Activated CD4-positive, alpha-beta T cell treated with anti-CD3 and anti-CD28 coated beads, Interleukin-2, Interleukin-6, amounts not matched to agents 100 ng/mL and 50 ng/mL, durations not matched to agents 16 hours and 8 hours (primary cell): ENCODE measurements around the gene PTPRA.

Experiments
- DNase-seq: peaks from one replicate; pipeline ENCODE4 v3.0.0-alpha.2; 2020

PTPRA gene

GRCh38 chr20:2937902-2938301 is 64.6 kb downstream of the PTPRA start:
- no peak for DNase-seq

GRCh38 chr20:2942439-2942838 is 69.2 kb downstream of the PTPRA start:
- DNase-seq, result no peak

- DNase-seq, result peak; percentile 29
Measured at GRCh38 chr20:2946988-2947961, 74.0 kb downstream of the PTPRA start.

GRCh38 chr20:2948968-2949367 is 75.7 kb downstream of the PTPRA start:
- no peak for DNase-seq

- DNase-seq, result no peak
Measured at GRCh38 chr20:2952766-2953165, 79.5 kb downstream of the PTPRA start.

GRCh38 chr20:2955257-2955970 is 82.1 kb downstream of the PTPRA start:
- DNase-seq, result no peak

GRCh38 chr20:2956480-2956879 is 83.2 kb downstream of the PTPRA start:
- DNase-seq, result no peak

- DNase-seq, result no peak
Measured at GRCh38 chr20:2967841-2968240, 94.6 kb downstream of the PTPRA start.

- no peak for DNase-seq
Measured at GRCh38 chr20:2972126-2972525, 98.8 kb downstream of the PTPRA start.

GRCh38 chr20:2973574-2973973 is 100.3 kb downstream of the PTPRA start:
- no peak for DNase-seq

- no peak for DNase-seq
Measured at GRCh38 chr20:2978519-2978918, 105.2 kb downstream of the PTPRA start.

- DNase-seq, result no peak
Measured at GRCh38 chr20:2981646-2982045, 108.4 kb downstream of the PTPRA start.

- no peak for DNase-seq
Measured at GRCh38 chr20:2983508-2983907, 110.2 kb downstream of the PTPRA start.

- peak; percentile 55 for DNase-seq
Measured at GRCh38 chr20:2984028-2984501, 110.8 kb downstream of the PTPRA start.

GRCh38 chr20:2984956-2985661 is 111.8 kb downstream of the PTPRA start:
- DNase-seq, result peak; percentile 25

GRCh38 chr20:2986466-2986865 is 113.2 kb downstream of the PTPRA start:
- DNase-seq, result peak; percentile 79

- DNase-seq, result no peak
Measured at GRCh38 chr20:2987861-2988260, 114.6 kb downstream of the PTPRA start.

GRCh38 chr20:2991532-2991931 is 118.3 kb downstream of the PTPRA start:
- no peak for DNase-seq

- no peak for DNase-seq
Measured at GRCh38 chr20:2993250-2993649, 120.0 kb downstream of the PTPRA start.

GRCh38 chr20:2995796-2996195 is 122.5 kb downstream of the PTPRA start:
- DNase-seq, result no peak

- no peak for DNase-seq
Measured at GRCh38 chr20:2998728-2999127, 125.4 kb downstream of the PTPRA start.

GRCh38 chr20:3000852-3001523 is 127.7 kb downstream of the PTPRA start:
- peak; percentile 65 for DNase-seq

GRCh38 chr20:3003416-3003815 is 130.1 kb downstream of the PTPRA start:
- no peak for DNase-seq
